HG03571 (cell line): ENCODE results near the gene LARP4B.
"Not testable (repeated sequence)": the region's sequence is repeated elsewhere in the genome, so short reads cannot be mapped to it uniquely, and the experiment has no call there.

Experiments used
- ATAC-seq: cut with Tn5 transposase; IDR thresholded peaks from one replicate; pipeline ENCODE4 v1.9.1; 2021; ENCODE audit not compliant: unreplicated experiment

LARP4B gene

DNA sequence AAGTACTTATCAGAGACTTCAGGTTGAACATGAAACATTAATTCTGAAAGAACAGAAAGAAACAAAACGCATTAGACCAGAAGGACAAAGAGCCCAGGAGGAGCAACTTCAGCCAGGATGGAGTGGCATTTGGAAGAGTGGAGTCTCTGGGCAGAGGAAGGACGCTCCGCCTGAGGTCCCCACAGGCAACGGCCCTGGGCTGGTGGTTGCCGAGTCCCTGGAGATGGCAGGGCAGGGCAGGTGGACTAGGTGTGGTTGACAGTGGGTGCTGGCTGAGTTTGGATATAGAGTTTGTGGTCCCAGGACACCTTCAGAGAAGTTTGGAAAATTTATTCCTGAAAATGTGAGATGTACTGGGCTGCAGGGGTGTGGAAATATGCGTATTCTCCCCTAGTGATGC, 27.4 kb upstream of the LARP4B start:
- no peak for ATAC-seq

DNA sequence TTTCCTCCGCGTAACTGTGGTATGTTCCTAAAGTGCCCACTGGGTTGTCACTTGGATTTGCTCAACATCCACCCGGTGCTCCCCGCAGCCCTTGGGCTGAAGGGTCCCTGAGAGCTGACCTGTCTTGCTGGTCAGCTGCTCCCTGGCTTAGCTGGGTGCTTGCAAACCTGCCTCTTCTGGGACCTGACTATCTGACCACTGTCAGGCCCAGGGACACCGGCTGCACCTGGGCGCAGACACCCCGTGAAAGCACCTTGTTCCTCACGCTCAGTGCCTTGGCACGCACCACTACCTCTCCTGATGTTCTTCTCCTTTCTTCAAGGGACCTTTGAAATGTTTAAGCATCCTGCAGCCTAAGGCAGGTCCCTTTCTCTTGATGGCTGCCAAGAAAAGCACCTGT, 26.6 kb upstream of the LARP4B start:
- ATAC-seq, result no peak

DNA sequence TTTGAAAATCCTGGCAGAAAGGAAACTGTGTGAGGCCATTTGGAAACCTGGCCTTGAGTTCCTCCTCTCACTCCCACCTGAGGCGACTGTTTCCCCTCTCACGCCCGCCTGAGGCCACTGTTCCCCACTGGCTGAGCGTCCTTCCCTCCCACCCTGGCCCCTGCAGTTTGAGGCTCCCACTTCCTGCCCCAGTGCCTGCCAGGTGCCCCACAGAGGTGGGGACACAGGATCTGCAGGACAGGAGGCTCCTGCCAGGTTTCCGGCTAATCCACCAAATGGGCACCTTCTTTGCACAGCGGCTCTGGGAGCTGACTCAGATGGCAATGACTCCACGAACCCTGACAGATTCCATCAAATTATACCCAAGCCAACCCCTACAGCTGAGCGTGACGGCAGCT, 24.3 kb upstream of the LARP4B start:
- no peak for ATAC-seq

DNA sequence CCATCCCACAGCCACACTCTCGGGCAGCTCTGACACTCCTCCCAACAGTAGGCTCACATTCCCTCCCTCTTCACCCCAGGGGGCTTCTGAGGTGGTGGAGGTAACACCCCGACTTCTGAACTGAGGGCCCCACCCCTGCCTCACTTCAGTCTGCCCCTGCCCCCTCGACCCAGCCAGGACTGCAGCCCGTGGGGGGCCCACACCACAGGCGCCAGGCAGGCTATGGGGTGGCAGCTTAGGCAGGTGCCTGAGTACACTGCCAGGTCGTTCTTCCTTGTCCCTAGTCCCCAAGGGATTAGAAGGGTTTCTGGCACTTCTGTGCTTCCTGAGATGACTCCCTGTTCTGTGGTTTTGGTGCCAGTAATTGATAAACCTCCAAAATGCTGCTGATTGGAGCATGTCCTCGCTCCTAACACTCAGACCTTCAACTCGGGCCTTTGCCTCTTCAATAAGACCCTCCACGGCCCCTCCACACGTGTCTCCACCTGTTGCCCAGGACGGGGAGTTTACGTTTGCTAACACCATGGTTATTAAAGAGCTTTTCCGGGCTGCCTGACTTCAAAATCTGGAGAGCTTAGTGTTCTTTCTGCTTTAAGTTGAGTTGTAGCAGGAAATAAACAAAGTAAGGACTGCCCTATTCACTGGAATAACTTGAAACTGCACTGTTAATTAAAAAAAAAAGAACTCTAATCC, 23.8 kb upstream of the LARP4B start:
- no peak for ATAC-seq

DNA sequence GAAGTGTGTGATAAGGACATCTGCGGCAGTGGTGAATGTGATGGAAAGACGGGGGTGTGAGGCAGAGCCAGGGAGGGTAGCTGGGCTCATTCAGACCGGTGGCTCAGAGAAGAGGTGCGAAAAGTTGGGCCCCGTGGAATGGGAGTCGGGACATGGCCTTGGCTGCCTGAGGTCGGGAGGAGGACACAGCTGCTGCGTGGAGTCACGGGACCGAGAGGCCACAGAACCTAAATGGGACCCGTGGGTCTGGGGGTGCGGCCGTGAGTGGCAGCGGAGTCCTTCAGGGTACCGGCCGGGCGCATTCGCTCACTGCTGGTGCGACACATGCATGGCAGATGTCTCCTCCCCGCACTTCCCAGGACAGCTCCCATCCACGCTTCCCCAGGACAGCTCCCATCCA, 22.9 kb upstream of the LARP4B start:
- no peak for ATAC-seq

DNA sequence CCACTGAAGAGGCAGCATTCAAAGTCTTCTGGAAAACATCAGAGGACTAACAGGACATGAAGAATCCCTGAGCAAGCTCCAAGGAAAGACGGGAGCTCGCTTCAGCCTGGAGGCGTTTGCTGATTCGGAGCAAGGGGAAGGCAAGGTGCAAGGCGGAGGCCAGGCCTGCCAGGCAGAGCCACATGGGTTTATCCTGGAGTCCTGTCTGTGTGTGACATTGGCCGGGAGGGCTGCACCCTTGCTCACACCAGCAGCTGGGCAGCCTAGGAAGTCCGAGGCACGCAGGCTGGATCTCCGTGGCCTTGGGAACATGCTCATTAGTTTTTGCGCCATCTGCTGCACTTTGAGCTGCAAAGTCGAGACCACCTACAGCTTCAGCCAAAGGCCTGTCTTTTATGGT, 22.3 kb upstream of the LARP4B start:
- ATAC-seq, result no peak

DNA sequence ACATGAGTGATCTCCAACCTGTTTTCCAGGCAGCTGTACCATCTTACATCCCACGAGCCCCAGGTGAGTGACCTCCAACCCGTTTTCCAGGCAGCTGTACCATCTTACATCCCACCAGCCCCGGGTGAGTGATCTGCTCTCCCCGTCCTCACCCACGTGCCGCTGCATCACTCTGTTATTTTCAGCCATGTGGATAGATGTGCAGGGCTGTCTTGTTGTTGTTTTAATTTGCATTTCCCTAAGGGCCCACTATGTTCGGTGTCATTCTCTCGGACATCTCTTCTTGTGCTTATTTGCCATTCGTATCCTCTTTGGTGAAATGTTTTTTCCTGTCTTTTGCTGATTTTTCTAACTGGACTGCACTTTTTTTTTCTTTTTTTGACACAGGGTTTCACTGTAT, 17.9 kb upstream of the LARP4B start:
- no peak for ATAC-seq

DNA sequence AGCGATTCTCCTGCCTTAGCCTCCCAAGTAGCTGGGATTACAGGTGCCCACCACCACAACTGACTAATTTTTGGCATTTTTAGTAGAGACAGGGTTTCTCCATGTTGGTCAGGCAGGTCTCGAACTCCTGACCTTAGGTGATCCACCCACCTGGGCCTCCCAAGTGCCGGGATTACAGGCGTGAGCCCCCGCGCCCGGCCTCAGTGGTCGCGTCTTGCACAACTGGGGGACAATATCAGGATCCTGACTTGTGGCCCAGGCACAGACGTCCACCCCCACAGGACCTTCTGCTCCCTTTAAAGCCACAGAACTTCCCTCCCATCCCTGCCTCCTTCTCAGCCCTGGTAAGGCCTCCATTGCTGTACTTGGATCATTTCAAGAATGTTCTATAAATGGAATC, 16.8 kb upstream of the LARP4B start:
- ATAC-seq, result no peak

DNA sequence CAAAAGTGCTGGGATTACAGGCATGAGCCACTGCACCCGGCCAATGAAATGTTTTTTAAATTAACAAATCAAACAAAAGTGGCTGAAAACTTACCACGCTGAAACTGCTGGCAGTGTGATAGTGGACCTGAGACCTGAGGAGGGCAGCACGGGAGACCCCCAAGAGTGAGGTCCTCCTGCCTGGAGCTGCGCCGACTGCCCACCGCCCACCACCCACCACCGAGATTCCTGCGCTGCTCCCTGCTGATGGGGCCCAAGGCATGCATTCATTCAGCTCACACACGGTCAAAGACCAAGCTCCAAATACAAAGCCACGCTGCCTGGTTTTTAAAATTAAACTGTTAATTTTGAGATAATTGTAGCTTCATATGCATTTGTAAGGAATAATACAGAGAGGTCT, 16.4 kb upstream of the LARP4B start:
- no peak for ATAC-seq

DNA sequence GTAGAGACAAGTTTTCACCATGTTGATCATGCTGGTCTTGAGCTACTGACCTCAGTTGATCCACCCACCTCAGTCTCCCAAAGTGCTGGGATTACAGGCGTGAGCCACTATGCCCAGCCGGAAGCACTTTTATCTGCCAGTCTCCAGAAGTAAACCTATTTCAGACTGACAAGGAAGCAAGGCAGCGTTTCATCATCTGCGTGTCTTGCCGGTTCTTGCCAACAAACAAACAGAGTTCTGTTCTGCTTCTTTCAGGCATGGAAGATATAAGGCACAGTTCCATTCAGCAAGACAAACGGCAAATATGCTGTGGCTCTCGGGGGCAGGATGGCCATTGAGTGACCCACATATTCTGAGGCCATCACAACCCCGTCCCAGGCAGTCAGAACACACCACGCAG, 15.5 kb upstream of the LARP4B start:
- ATAC-seq, result no peak

DNA sequence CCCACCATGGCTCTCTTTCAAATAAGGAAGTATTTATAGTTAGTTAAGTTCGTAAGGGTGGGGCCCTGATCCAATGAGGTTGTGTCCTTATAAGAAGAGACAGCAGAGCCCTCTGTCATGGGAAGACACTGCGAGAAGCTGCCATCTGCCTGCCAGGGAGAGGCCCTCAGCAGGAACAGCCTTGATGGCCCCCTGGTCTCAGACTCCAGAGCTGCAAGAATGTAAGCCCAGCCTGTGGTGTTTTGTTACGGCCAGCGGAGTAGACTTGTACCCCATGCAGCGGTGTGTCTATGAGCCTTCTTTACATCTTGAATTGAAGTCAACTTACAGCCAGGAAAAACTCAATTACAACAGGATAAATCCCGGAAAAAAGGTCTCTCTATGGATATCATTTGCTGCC, 14.3 kb upstream of the LARP4B start:
- no peak for ATAC-seq

DNA sequence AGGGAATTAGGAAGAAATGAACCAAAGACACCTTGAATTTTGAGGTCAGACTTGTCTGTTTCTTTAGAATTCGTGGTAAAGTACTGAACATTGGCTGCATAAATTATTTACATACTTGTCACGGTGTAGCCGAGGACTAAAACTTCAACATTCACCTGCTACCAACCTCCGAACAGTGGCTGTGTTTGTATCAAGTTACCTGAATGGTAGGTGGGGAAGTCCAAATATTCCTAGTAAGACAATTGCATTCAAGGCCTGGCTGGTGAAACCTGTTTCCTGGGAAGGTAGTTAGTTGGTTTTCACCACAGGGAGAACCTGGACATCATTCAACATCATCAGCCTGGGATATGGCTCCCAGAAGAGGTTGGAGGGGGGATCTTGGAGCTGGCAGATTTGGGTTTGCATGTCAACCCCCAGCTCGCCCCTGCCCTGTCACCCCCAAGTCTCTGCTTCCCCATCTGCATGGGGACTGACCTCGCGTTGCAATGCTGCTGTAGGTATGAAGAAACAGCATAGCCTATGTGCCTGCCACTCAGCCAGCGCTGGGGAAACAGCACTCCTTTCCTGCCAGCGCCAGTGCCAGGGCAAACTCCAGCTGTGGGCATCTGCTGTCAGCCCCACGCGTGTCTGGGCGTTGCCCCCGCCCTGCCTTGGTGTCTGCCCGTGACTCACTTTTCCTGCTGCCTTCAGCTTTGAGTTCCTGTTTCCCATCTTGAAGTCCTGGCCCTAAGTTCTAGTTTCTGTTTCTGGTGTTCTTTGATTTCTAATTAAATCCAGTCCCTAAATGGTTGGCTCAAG, 12.7 kb upstream of the LARP4B start:
- ATAC-seq, result no peak

DNA sequence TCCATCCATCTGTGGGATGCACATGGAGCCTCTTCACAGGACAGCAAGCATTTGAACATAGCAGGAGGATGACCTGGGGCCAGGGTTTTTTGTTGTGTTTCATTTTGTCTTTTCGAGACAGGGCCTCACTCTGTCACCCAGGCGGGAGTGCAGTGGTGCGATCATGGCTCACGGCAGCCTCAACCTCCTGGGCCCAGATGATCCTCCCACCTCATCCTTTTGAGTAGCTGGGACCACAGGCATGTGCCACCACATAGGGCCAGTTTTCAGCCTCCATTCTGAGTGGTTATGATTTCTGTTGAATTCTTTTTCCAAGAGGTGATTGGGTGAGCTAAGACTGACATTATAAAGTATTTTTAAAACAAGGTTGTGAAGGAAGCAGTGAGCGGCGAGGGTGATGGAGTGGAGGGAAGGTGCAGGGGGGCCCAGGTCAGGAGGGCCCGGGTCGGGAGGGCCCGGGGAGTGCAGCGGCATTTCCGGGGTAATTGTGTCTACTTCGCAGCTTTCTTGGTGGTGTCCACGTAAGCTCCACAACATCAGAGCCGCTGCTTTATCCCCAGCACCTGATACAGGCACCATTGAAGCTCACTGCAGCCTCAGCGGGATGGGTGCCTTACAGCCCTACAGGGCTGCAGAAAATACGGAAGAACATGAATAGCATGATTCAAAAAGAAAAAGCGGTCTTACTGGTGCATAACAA, 12.0 kb upstream of the LARP4B start:
- ATAC-seq, result peak; percentile 66

DNA sequence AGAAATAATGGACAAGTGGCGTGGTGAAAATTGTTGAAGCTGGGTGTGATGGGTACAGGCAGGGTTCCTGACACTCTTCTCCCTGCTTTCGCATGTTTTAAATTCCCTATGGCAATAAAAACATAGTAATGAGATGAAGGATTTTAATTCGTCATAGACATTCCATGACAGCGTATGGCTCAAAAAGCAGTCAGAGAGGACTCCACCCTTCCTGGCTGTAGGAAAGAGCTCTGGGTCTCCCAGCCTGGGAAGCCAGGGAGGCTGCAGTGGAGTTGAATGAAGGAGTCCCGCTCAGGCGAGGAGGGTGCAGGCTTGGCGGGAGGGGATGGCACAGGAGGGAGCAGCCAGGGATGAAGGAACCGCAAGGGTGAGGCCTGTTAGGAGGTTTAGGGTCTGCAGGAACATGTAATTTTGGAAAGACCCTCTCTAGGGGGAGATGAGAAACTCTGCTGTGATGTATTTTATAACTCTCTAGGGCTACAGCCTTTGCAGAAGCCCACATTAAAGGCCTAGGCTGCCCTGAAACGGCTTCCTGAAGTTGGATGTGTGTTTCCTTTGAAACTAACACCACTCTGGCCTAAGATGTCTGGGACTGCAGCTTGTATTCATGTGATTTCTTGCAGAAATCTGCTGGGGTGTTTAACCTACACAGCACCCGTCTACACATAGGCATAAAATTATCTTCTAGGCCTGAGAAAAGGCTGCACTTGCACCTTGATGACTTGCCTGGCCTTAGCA, 7.6 kb upstream of the LARP4B start:
- no peak for ATAC-seq

DNA sequence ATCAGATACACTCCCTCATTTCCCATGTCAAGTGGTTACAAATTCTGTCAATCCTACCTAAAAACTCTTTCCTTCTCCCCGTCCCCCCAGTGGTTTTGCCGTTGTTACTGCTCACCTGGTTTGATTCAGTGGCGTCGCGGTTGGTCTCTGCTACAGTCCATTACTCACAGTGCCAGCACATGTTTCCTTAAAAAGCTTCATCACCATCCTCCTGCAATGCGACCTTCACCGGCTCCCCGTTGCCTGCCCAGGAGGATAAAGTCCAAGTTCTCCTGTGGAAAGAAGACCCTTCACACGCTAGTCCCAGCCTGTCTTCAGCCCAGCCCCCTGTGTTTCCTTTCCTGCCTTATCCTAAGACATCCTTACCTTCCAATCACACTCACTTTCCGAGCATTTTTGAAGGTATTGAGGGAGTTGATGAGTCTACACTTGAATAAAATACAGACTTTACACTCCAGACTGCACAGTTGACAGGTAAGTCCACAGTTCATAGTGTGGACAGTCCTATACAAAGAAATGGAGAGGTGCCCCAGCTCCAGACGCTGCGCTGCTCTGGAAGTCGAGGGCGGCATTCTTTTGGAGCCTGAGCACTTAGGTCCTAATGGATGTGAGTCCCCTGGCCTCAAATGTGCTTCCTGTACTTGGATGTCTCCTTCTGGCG, 3.4 kb upstream of the LARP4B start:
- no peak for ATAC-seq

DNA sequence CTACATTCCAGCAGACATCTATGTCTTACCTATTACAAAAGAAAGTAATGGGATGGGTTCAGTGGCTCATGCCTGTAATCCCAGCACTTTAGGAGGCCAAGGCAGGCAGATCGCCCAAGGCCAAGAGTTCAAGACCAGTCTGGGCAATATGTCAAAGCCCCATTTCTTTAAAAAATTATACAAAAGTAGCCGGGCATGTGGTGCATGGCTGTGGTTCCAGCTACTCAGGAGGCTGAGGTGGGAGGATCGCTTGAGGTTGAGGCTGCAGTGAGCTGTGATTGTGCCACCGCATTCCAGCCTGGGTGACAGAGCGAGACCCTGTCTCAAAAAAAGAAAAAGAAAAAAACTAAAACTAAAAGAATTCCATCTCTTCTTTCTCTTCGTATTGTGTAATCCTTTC, 2.7 kb upstream of the LARP4B start:
- ATAC-seq, result not testable (repeated sequence)

DNA sequence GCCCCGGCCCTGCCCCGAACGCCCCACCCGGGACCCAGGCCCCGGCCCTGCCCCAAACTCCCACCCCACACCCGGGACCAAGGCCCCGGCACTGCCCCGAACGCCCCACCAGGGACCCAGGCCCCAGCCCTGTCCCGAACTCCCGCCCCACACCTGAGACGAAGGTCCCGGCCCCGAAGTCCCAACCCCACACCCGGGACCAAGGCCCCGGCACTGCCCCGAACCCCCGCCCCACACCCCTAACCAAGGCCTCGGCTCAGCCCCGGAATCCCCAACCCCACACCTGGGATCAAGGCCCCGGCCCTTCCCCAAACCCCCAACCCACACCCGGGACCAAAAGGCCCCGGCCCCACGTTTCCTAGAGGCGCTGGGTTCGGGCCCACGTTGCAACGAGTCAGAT, 1.1 kb upstream of the LARP4B start:
- no peak for ATAC-seq

DNA sequence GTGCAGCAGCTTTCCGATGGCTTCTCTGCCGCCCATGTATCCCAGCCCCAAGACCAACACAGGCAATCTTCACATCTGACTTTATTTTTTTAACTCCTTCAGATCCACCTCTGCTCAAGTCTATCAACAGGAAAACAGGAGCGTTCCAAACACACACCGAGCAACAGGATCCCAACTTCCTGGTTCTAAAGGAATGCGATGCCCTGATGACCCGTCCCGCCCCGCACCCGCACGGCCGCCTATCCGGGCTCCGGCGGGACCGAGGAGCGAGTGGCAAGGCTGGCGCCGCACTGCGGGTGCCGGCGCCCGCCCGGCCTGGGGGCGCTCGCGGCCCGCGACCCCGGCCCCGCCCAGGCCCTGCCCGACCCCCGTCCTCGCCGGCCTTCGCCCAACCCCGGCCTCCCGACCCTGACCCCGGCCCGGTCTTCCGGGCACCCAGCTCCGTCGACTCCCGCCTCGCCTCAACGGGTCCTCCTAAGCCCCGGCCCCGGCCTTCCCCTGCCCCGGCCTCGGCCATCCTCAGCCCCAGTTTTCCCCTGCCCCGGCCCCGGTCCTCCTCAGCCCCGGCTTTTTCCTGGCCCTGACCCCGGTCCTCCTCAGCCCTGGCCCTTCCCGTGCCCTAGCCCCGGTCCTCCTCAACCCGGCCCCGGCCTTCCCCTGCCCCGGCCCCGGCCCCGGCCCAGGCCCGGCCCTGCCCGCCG, 730 bp downstream of the LARP4B start:
- ATAC-seq, result no peak

DNA sequence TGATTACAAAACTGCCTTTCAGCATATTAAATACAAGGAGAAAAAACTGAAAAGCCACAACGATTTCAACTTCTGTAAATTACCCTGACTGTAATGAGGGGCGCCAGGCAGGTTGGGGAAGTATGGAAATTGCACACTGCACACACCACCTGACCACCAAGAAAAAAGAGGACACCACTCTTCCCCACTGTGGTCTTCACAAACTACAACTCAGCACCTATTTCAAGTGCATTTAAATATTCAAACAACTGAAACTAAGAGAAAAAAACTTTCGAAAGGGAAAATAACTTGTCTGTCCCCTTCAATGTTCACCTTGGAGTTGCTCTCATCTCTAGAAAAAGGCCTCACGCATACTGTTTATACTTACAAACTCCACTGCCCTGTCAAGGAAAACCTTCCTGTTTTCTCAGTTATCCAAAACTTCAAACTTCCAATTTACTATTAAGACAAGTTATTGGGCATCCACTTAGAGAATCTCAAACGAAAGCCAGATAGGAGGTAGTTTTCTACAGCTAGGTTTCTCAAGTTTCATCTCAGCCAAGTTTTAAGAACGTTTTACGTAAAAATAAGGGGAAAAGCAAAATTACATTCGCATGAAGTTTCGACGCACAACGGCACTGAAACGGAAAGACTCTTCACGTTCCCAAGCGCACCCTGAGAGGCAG, 1.4 kb downstream of the LARP4B start:
- ATAC-seq, result no peak

DNA sequence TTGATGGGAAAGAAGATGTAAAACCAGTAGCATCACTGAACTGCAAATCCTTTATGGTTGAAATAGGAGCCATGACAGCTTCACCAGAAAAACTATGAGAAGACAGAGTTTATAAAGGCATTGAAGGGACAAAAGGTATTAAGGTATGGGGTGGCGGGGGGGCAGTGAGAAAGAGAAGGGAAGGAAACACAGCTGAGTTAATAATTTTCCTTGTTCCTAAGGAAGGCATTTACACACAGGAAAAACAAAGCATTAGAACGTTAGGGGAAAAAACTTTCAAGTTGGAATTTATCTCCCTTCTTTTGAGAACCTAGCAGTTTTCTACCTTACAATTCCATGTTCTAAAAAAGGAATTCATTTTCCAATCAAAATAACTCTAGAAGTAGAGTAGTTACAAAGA, 4.4 kb downstream of the LARP4B start:
- no peak for ATAC-seq
